PFSK-1 (cell line): ENCODE data around the gene CA11.

Experiments used
- FOXP2 ChIP-seq: optimal IDR thresholded peaks from 2 replicates; pipeline ENCODE3; 2011; ENCODE audit warnings: borderline replicate concordance, control low read depth, inconsistent platforms; ENCODE audit not compliant: insufficient read depth; ENCODE audit errors: extremely low read length, extremely low read depth
- POLR2AphosphoS5 ChIP-seq: IDR thresholded peaks from 2 replicates; pipeline ENCODE4 v1.6.1; 2012; ENCODE audit warnings: low read depth, mild to moderate bottlenecking, control low read depth, low read length, moderate library complexity
- SIN3A ChIP-seq: IDR thresholded peaks from 2 replicates; pipeline ENCODE4 v1.6.1; 2012; ENCODE audit warnings: mild to moderate bottlenecking, low read length, moderate library complexity, borderline replicate concordance; ENCODE audit not compliant: insufficient read depth
- TAF1 ChIP-seq: IDR thresholded peaks from 2 replicates; pipeline ENCODE4 v1.6.1; 2012; ENCODE audit warnings: low read length, control low read depth, borderline replicate concordance; ENCODE audit not compliant: insufficient read depth
- TF ChIP-seq, protein P1 (sequence below), 2 experiments: IDR thresholded peaks; 2 replicates each; pipeline versions ENCODE4 v1.6.1 to v1.8.0; 2011 to 2012; ENCODE audit warnings: low read depth in 2 of 2, low read length in 2 of 2, control low read depth in 1 of 2, inconsistent platforms in 1 of 2, mild to moderate bottlenecking in 1 of 2, moderate library complexity in 1 of 2; ENCODE audit not compliant: insufficient read depth in 1 of 2

GRCh38 chr19:48596679-48597465 is 49.1 kb downstream of the CA11 start:
- TF ChIP-seq TAF1: no peak
- TF ChIP-seq POLR2AphosphoS5: no peak
- TF ChIP-seq, protein P1, sequence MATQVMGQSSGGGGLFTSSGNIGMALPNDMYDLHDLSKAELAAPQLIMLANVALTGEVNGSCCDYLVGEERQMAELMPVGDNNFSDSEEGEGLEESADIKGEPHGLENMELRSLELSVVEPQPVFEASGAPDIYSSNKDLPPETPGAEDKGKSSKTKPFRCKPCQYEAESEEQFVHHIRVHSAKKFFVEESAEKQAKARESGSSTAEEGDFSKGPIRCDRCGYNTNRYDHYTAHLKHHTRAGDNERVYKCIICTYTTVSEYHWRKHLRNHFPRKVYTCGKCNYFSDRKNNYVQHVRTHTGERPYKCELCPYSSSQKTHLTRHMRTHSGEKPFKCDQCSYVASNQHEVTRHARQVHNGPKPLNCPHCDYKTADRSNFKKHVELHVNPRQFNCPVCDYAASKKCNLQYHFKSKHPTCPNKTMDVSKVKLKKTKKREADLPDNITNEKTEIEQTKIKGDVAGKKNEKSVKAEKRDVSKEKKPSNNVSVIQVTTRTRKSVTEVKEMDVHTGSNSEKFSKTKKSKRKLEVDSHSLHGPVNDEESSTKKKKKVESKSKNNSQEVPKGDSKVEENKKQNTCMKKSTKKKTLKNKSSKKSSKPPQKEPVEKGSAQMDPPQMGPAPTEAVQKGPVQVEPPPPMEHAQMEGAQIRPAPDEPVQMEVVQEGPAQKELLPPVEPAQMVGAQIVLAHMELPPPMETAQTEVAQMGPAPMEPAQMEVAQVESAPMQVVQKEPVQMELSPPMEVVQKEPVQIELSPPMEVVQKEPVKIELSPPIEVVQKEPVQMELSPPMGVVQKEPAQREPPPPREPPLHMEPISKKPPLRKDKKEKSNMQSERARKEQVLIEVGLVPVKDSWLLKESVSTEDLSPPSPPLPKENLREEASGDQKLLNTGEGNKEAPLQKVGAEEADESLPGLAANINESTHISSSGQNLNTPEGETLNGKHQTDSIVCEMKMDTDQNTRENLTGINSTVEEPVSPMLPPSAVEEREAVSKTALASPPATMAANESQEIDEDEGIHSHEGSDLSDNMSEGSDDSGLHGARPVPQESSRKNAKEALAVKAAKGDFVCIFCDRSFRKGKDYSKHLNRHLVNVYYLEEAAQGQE (IDR thresholded peaks at IDR 0.05; ENCODE audit: insufficient read depth in 1 of 2, low read depth in 2 of 2, low read length in 2 of 2): no peak
- no peak for TF ChIP-seq SIN3A
- TF ChIP-seq FOXP2: no peak
